ENCODE measurements around the gene NEUROG3.

Gene NEUROG3

GRCh38 chr10:69573056-69573806 is at the start of gene NEUROG3:
NEUROG3 (minus strand) TSS chr10:69573422; CDS start chr10:69573043, 379 bp downstream.
- no peak for DNase-seq (ENCODE audit: low read depth, low spot score)

- DNase-seq (ENCODE audit: low read depth, low spot score), result no peak
These were observed 47.4 kb upstream of the NEUROG3 start for GRCh38 chr10:69620625-69621024.

GRCh38 chr10:69619626-69620025 is 46.4 kb upstream of the NEUROG3 start:
- no peak for DNase-seq (ENCODE audit: low read depth, low spot score)

GRCh38 chr10:69618746-69619145 is 45.5 kb upstream of the NEUROG3 start:
- no peak for DNase-seq (ENCODE audit: low read depth, low spot score)

- DNase-seq (ENCODE audit: low read depth, low spot score), result no peak
These were observed 43.1 kb upstream of the NEUROG3 start for GRCh38 chr10:69616358-69616757.

- DNase-seq (ENCODE audit: low read depth, low spot score), result no peak
These were observed 40.9 kb upstream of the NEUROG3 start for GRCh38 chr10:69614130-69614529.

GRCh38 chr10:69612760-69613159 is 39.5 kb upstream of the NEUROG3 start:
- DNase-seq (ENCODE audit: low read depth, low spot score), result no peak

GRCh38 chr10:69609077-69609476 is 35.9 kb upstream of the NEUROG3 start:
- no peak for DNase-seq (ENCODE audit: low read depth, low spot score)

- DNase-seq (ENCODE audit: low read depth, low spot score), result no peak
These were observed 27.6 kb upstream of the NEUROG3 start for GRCh38 chr10:69600761-69601330.

GRCh38 chr10:69588358-69588757 is 15.1 kb upstream of the NEUROG3 start:
- DNase-seq (ENCODE audit: low read depth, low spot score), result no peak

GRCh38 chr10:69584624-69585023 is 11.4 kb upstream of the NEUROG3 start:
- DNase-seq (ENCODE audit: low read depth, low spot score), result no peak

- no peak for DNase-seq (ENCODE audit: low read depth, low spot score)
These were observed 9.9 kb upstream of the NEUROG3 start for GRCh38 chr10:69583106-69583505.

GRCh38 chr10:69580435-69580834 is 7.2 kb upstream of the NEUROG3 start:
- no peak for DNase-seq (ENCODE audit: low read depth, low spot score)

- DNase-seq (ENCODE audit: low read depth, low spot score), result no peak
These were observed 6.3 kb upstream of the NEUROG3 start for GRCh38 chr10:69579464-69580060.

GRCh38 chr10:69578508-69578991 is 5.3 kb upstream of the NEUROG3 start:
- no peak for DNase-seq (ENCODE audit: low read depth, low spot score)

- no peak for DNase-seq (ENCODE audit: low read depth, low spot score)
These were observed 4.3 kb upstream of the NEUROG3 start for GRCh38 chr10:69577268-69578232.

GRCh38 chr10:69576334-69577011 is 3.3 kb upstream of the NEUROG3 start:
- no peak for DNase-seq (ENCODE audit: low read depth, low spot score)

- DNase-seq (ENCODE audit: low read depth, low spot score), result no peak
These were observed 2.0 kb upstream of the NEUROG3 start for GRCh38 chr10:69575164-69575722.

- no peak for DNase-seq (ENCODE audit: low read depth, low spot score)
These were observed 1.4 kb upstream of the NEUROG3 start for GRCh38 chr10:69574571-69574978.

- DNase-seq (ENCODE audit: low read depth, low spot score), result no peak
These were observed 815 bp downstream of the NEUROG3 start for GRCh38 chr10:69572159-69573055.

All from brain pericyte (primary cell).